Type B pancreatic cell (in vitro differentiated cells): Measurements from ENCODE around the gene FXYD6. TPM values are rescaled to one million over a fixed set of nuclear protein-coding genes. Genes with fewer than 3 reads are reported as not detected.
"Not testable (repeated sequence)": the region's sequence is repeated elsewhere in the genome, so short reads cannot be mapped to it uniquely, and the experiment has no call there.

Source experiments
- DNase-seq: peaks from one replicate; pipeline ENCODE4 v3.0.0; 2021; ENCODE audit warnings: mixed read lengths; ENCODE audit not compliant: unreplicated experiment; ENCODE audit errors: extremely low spot score
- H3K27ac Mint-ChIP-seq: 2 replicates; pipeline ENCODE4 v1.8.0; 2021; ENCODE audit warnings: mild to moderate bottlenecking, mixed read lengths
- H3K27me3 Mint-ChIP-seq: 2 replicates; pipeline ENCODE4 v1.8.0; 2021; ENCODE audit warnings: mixed read lengths
- H3K36me3 Mint-ChIP-seq: 2 replicates; pipeline ENCODE4 v1.8.0; 2021; ENCODE audit warnings: mixed read lengths
- H3K4me1 Mint-ChIP-seq: one replicate; pipeline ENCODE4 v1.8.0; 2021; ENCODE audit warnings: mixed read lengths; ENCODE audit not compliant: unreplicated experiment
- H3K4me3 Mint-ChIP-seq: 2 replicates; pipeline ENCODE4 v1.8.0; 2021; ENCODE audit warnings: mild to moderate bottlenecking, mixed read lengths
- H3K9me3 Mint-ChIP-seq: 2 replicates; pipeline ENCODE4 v1.8.0; 2021; ENCODE audit warnings: mixed read lengths
- CTCF ChIP-seq: fragments of 200-600 bp; sonication (generic); conservative IDR thresholded peaks from 2 replicates; pipeline ENCODE4 v1.5.0; 2021; ENCODE audit warnings: antibody characterized with exemption, mild to moderate bottlenecking
- total RNA-seq: library from RNA; stranded (reverse); gene quantifications from 2 replicates; pipeline ENCODE4 v1.2.1, GENCODE V29; 2021; ENCODE audit warnings: low replicate concordance

Gene FXYD6
- total RNA-seq, 1 donor from 2014 or later, result 66.6 TPM

- no peak for TF ChIP-seq CTCF
- H3K9me3 Mint-ChIP-seq, result no peaks in the 10 kb centered on the region
- peaks cover 6% of the 10 kb centered on the region for H3K27me3 Mint-ChIP-seq
- H3K4me3 Mint-ChIP-seq, result peak overlapping the region; percentile 87
- DNase-seq, result no peak
- no peaks in the 10 kb centered on the region for H3K36me3 Mint-ChIP-seq
- H3K4me1 Mint-ChIP-seq, result peaks cover 56% of the 10 kb centered on the region
- peak overlapping the region; percentile 98 for H3K27ac Mint-ChIP-seq
These were observed 59.6 kb downstream of the FXYD6 start for GRCh38 chr11:117816846-117817367.

GRCh38 chr11:117816151-117816741 is 60.2 kb downstream of the FXYD6 start:
- Mint-ChIP-seq H3K27me3 (peaks cover 10% of the 10 kb centered on the region), H3K4me1 (peaks cover 59% of the 10 kb centered on the region), H3K36me3 (no peaks in the 10 kb centered on the region), H3K27ac (peak overlapping the region; percentile 98), H3K4me3 (peak overlapping the region; percentile 82), H3K9me3 (no peaks in the 10 kb centered on the region)
- peak; percentile 85 for DNase-seq
- no peak for TF ChIP-seq CTCF

DNA sequence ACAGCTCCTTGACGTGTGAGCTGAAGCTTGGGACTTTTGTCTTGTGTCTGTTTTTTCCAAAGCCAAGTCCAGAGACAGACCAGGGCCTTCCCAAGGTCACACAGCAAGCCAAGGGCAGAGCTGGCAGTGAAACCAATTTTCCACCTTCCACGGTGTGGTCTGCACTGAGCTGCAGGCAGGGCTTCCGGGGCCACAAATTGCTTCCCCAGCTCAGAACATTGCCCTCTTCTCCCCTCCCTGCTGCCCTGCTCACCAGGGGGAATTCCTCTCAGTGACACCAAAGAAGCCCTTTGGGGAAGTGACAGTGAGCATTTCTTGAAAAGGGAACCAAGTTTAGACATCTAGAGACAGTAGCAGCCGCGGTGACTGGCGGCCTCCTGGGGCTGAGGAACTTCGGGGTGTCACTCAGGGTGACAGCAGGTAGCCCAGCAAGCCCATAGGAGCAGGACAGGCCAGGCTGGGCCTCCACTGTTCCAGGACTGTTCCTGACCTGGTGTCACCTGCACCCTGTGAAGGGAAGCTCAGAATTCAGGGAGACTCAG is 61.1 kb downstream of the FXYD6 start:
- Mint-ChIP-seq H3K27me3 (peaks cover 17% of the 10 kb centered on the region), H3K27ac (peak overlapping the region; percentile 98), H3K9me3 (no peaks in the 10 kb centered on the region), H3K4me1 (peaks cover 68% of the 10 kb centered on the region), H3K4me3 (peak overlapping the region; percentile 77), H3K36me3 (no peaks in the 10 kb centered on the region)
- TF ChIP-seq CTCF, result no peak
- no peak for DNase-seq

GRCh38 chr11:117814766-117815261 is 61.6 kb downstream of the FXYD6 start:
- DNase-seq, result no peak
- peaks cover 17% of the 10 kb centered on the region for H3K27me3 Mint-ChIP-seq
- no peaks in the 10 kb centered on the region for H3K36me3 Mint-ChIP-seq
- peak overlapping the region; percentile 77 for H3K4me3 Mint-ChIP-seq
- peaks cover 70% of the 10 kb centered on the region for H3K4me1 Mint-ChIP-seq
- H3K27ac Mint-ChIP-seq, result peak overlapping the region; percentile 98
- no peak for TF ChIP-seq CTCF
- H3K9me3 Mint-ChIP-seq, result no peaks in the 10 kb centered on the region

- H3K4me1 Mint-ChIP-seq, result peaks cover 73% of the 10 kb centered on the region
- peak overlapping the region; percentile 98 for H3K27ac Mint-ChIP-seq
- H3K4me3 Mint-ChIP-seq, result peak overlapping the region; percentile 77
These were observed 62.2 kb downstream of the FXYD6 start for GRCh38 chr11:117814204-117814765.

GRCh38 chr11:117810056-117810451 is 66.4 kb downstream of the FXYD6 start:
- H3K27ac Mint-ChIP-seq, result peak overlapping the region; percentile 42
- not testable (repeated sequence) for H3K9me3 Mint-ChIP-seq, H3K4me3 Mint-ChIP-seq, H3K36me3 Mint-ChIP-seq, DNase-seq
- peaks cover 33% of the 10 kb centered on the region for H3K27me3 Mint-ChIP-seq
- H3K4me1 Mint-ChIP-seq, result peaks cover 53% of the 10 kb centered on the region

More at GRCh38 chr11:117814204-117814765, 62.2 kb downstream of the FXYD6 start:
- Mint-ChIP-seq H3K9me3 (no peaks in the 10 kb centered on the region), H3K36me3 (no peaks in the 10 kb centered on the region), H3K27me3 (peaks cover 17% of the 10 kb centered on the region)
- no peak for TF ChIP-seq CTCF
- DNase-seq, result no peak
